ENCODE results near the gene INTS7. TPM values are rescaled to one million over a fixed set of nuclear protein-coding genes. Genes with fewer than 3 reads are reported as not detected.
"Not testable (repeated sequence)": the region's sequence is repeated elsewhere in the genome, so short reads cannot be mapped to it uniquely, and the experiment has no call there.

The INTS7 gene
- total and polyA plus RNA-seq, 10 donors = 5.4 to 16.5 (median 12.3) TPM

DNA sequence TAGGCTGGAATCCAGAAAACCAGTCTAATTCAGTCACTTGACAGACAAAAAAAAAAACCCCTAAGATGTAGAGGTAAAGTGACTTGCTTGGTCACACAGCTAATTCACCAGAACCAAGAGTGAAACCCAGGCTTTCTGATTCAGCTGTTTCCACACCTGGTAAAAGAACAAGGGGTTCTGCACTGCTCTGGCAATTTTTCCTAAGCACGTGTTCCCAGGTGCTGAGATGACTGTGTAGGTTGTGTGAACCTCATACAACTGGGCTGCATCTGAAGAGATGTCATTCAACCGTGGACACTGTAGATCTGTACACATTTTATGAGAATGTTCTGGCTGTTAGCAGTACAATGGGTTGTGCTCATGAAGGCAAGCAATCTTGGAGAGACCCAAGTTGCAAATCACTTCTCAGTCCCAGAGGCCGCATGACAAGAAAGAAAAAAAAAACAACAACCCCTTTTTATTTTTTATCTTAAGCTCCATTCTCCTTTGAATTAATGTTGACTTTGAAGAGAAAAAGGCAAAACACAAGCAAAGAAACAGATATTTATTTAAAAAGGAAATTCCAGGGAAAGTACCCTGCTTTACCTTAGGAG lies 95.4 kb downstream of the INTS7 start:
- TF ChIP-seq POLR2AphosphoS5 (IDR thresholded peaks at IDR 0.05) (peak in 1 of 3 donors; percentile 59), POLR2A (IDR thresholded peaks at IDR 0.05) (no peak)
- no peak for DNase-seq
- H3K4me3 ChIP-seq = no peak overlapping the region
- intact Hi-C loops (cut with DNase I; ENCODE audit: low total_unique reads) = no loop called here
- H3K4me1 ChIP-seq = peaks cover 12 to 44% (median 29%) of the 10 kb centered on the region in 6 donors
- H3K36me3 ChIP-seq = peaks cover 0 to 36% (median 5%) of the 10 kb centered on the region in 6 donors
- no peaks in the 10 kb centered on the region for H3K9me3 ChIP-seq
- 63 to 82% (median 77%) methylated on average over 3 of the region's 3 CpGs for WGBS, 5 donors
- H3K27ac ChIP-seq = peak overlapping the region in 4 of 8 donors; percentile 72 to 80 (median 75)
- no peaks in the 10 kb centered on the region for H3K27me3 ChIP-seq (replicated peaks in 1 of 7)

- no peaks in the 10 kb centered on the region for H3K27me3 ChIP-seq (replicated peaks in 1 of 7)
- H3K36me3 ChIP-seq = peaks cover 0 to 22% (median 5%) of the 10 kb centered on the region in 6 donors
- H3K4me3 ChIP-seq = peak overlapping the region in 6 of 8 donors; percentile 9 to 55 (median 22)
- 11 to 21% (median 12%) methylated on average over 3 of the region's 3 CpGs for WGBS, 5 donors
- no peak for TF ChIP-seq CTCF (IDR thresholded peaks at IDR 0.05 in 8 of 11, conservative IDR thresholded peaks at IDR 0.05 in 3 of 11)
- no peak for DNase-seq
- H3K27ac ChIP-seq = peak overlapping the region; percentile 30 to 81 (median 73)
- intact Hi-C loops (cut with DNase I; ENCODE audit: low total_unique reads) = no loop called here
- no peaks in the 10 kb centered on the region for H3K9me3 ChIP-seq
- H3K4me1 ChIP-seq = peaks cover 12 to 55% (median 40%) of the 10 kb centered on the region in 6 donors
Observed at GRCh38 chr1:211938561-211938997, 96.8 kb downstream of the INTS7 start.

GRCh38 chr1:211937422-211937821 lies 97.9 kb downstream of the INTS7 start:
- H3K27me3 ChIP-seq (replicated peaks in 1 of 7); H3K27ac ChIP-seq; H3K9me3 ChIP-seq; intact Hi-C loops (cut with DNase I; ENCODE audit: low total_unique reads); H3K4me3 ChIP-seq; DNase-seq: not testable (repeated sequence)
- Histone ChIP-seq H3K4me1 (peaks cover 12 to 62% (median 40%) of the 10 kb centered on the region in 6 donors), H3K36me3 (peaks cover 0 to 12% (median 5%) of the 10 kb centered on the region in 6 donors)
- 93 to 100% (median 98%) methylated on average over 5 of the region's 5 CpGs for WGBS, 5 donors

GRCh38 chr1:211935448-211935970 lies 99.8 kb downstream of the INTS7 start:
- Histone ChIP-seq H3K27me3 (replicated peaks in 1 of 7) (no peaks in the 10 kb centered on the region), H3K4me1 (peaks cover 12 to 69% (median 40%) of the 10 kb centered on the region in 6 donors), H3K36me3 (no peaks in the 10 kb centered on the region), H3K4me3 (no peak overlapping the region), H3K27ac (peak overlapping the region in 5 of 8 donors; percentile 4 to 49 (median 29)), H3K9me3 (no peaks in the 10 kb centered on the region)
- 45 to 56% (median 47%) methylated on average over 6 of the region's 6 CpGs for WGBS, 5 donors
- no peak for DNase-seq
- TF ChIP-seq CTCF (IDR thresholded peaks at IDR 0.05 in 8 of 11, conservative IDR thresholded peaks at IDR 0.05 in 3 of 11) (no peak), POLR2A (IDR thresholded peaks at IDR 0.05) (no peak), POLR2AphosphoS5 (IDR thresholded peaks at IDR 0.05) (no peak)
- intact Hi-C loops (cut with DNase I; ENCODE audit: low total_unique reads) = no loop called here

DNA sequence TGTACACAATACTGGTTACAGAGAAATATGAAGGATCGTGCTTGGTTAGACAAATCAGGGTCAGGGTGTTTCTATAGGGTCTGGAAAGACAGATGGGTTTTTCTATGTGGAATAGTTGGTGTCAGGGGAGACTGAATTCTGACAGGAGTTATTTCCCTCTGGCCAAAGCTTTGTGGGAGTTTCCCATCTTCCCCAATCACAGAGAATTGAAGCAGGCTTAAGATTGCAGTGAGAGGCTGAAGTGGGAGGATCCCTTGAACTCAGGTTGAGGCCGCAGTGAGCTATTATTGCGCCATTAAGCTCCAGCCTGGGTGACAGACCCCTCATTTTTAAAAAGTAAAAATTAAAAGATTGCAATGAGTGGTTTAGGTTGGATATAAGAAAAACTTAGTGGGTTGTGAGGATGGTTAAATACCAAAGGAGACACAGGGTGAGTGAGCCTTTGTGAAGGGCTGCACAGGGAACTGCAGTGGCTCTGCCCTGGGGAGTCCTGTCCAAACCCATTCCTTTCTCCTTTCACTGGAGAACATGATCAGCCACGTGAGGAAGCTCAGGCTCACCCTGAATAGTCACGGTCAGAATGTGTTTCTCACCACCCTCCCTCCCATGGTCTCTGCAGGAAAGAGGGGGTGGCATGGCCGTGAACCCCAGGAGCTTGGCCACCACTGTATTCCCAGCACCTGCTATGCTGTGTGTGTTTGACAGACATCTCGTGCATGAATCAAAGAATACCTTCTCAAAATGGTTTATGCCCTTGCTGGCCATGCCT lies 101.2 kb downstream of the INTS7 start:
- no peak for TF ChIP-seq POLR2AphosphoS5 (IDR thresholded peaks at IDR 0.05)
- no peak for TF ChIP-seq CTCF (IDR thresholded peaks at IDR 0.05 in 8 of 11, conservative IDR thresholded peaks at IDR 0.05 in 3 of 11)
- no peak for TF ChIP-seq POLR2A (IDR thresholded peaks at IDR 0.05)
- no peak for DNase-seq
- peak overlapping the region in 1 of 8 donors; percentile 49 for H3K27ac ChIP-seq
- intact Hi-C loops (cut with DNase I; ENCODE audit: low total_unique reads) = no loop called here
- H3K9me3 ChIP-seq = no peaks in the 10 kb centered on the region
- H3K27me3 ChIP-seq (replicated peaks in 1 of 7) = no peaks in the 10 kb centered on the region
- no peaks in the 10 kb centered on the region for H3K36me3 ChIP-seq
- no peak overlapping the region for H3K4me3 ChIP-seq
- H3K4me1 ChIP-seq = peaks cover 8 to 64% (median 36%) of the 10 kb centered on the region in 6 donors
- WGBS, 5 donors = 72 to 76% (median 72%) methylated on average over 5 to 7 of the region's 7 CpGs
